ENCODE data around the gene ATXN3L. TPM values are rescaled to one million over a fixed set of nuclear protein-coding genes. Genes with fewer than 3 reads are reported as not detected.

The ATXN3L gene
- total RNA-seq, 1 experiment from 2014 or later, result not detected

GRCh38 chrX:13365161-13365560 lies 45.3 kb upstream of the ATXN3L start:
- no peak overlapping the region for H3K4me3 ChIP-seq (replicated peaks in 1 of 2; ENCODE audit: low read depth in 1 of 2, low read length in 2 of 2)
- no peaks in the 10 kb centered on the region for H3K9me3 ChIP-seq (ENCODE audit: control insufficient read depth in 1 of 2, insufficient read depth in 1 of 2, low read depth in 1 of 2, low read length in 2 of 2)
- H3K4me2 ChIP-seq (ENCODE audit: low read length), result no peak overlapping the region
- ChIA-PET POLR2A (no interaction called here), RAD21 (ENCODE audit: low non-redundant PET in 1 of 2, low total read pairs in 2 of 2, uncharacterized antibody in 2 of 2, unreplicated experiment in 2 of 2) (no interaction called here), CTCF (no interaction called here)
- no peaks in the 10 kb centered on the region for H3K27me3 ChIP-seq (ENCODE audit: insufficient read depth, low read length)
- no peak for DNase-seq (ENCODE audit: low read depth, low spot score)
- H3K36me3 ChIP-seq (ENCODE audit: control insufficient read depth in 1 of 2, insufficient read depth in 2 of 2, low read length in 2 of 2), result no peaks in the 10 kb centered on the region
- no peaks in the 10 kb centered on the region for H3K4me1 ChIP-seq (ENCODE audit: control insufficient read depth in 1 of 2, insufficient read depth in 2 of 2, low read length in 2 of 2)
- BruUV-seq (replicated peaks), result no TSS peak
- H3K79me2 ChIP-seq (ENCODE audit: insufficient read depth, low read length), result no peaks in the 10 kb centered on the region
- no peak overlapping the region for H3K9ac ChIP-seq (ENCODE audit: low read length)
- intact Hi-C loops (cut with micrococcal nuclease), result no loop called here
- H3K27ac ChIP-seq (ENCODE audit: low read depth, low read length), result no peak overlapping the region
- TF ChIP-seq JUND (IDR thresholded peaks at IDR 0.05) (no peak), SRF (IDR thresholded peaks at IDR 0.05; ENCODE audit: low read depth) (no peak), ELF1 (IDR thresholded peaks at IDR 0.05; ENCODE audit: borderline replicate concordance, low read depth) (no peak), ZNF274 (IDR thresholded peaks at IDR 0.05; ENCODE audit: low read depth, low read length) (no peak), FOSL1 (IDR thresholded peaks at IDR 0.05; ENCODE audit: low read depth) (no peak), SIN3A (IDR thresholded peaks at IDR 0.05; ENCODE audit: low read depth) (no peak), CTCF (IDR thresholded peaks at IDR 0.05 in 2 of 3, conservative IDR thresholded peaks at IDR 0.05 in 1 of 3; ENCODE audit: borderline replicate concordance in 1 of 3, insufficient read depth in 1 of 3, low read depth in 2 of 3, low read length in 2 of 3) (no peak), CEBPB (IDR thresholded peaks at IDR 0.05; ENCODE audit: low read depth) (no peak), POLR2AphosphoS5 (IDR thresholded peaks at IDR 0.05; ENCODE audit: low read depth, low read length) (no peak)
- TF ChIP-seq, protein P1, sequence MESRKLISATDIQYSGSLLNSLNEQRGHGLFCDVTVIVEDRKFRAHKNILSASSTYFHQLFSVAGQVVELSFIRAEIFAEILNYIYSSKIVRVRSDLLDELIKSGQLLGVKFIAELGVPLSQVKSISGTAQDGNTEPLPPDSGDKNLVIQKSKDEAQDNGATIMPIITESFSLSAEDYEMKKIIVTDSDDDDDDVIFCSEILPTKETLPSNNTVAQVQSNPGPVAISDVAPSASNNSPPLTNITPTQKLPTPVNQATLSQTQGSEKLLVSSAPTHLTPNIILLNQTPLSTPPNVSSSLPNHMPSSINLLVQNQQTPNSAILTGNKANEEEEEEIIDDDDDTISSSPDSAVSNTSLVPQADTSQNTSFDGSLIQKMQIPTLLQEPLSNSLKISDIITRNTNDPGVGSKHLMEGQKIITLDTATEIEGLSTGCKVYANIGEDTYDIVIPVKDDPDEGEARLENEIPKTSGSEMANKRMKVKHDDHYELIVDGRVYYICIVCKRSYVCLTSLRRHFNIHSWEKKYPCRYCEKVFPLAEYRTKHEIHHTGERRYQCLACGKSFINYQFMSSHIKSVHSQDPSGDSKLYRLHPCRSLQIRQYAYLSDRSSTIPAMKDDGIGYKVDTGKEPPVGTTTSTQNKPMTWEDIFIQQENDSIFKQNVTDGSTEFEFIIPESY (IDR thresholded peaks at IDR 0.05; ENCODE audit: extremely low read depth, insufficient replicate concordance, low read length), result no peak
- no peaks in the 10 kb centered on the region for H4K20me1 ChIP-seq (ENCODE audit: insufficient read depth)
- no peak for ATAC-seq
- H3K9me2 ChIP-seq (ENCODE audit: insufficient read depth), result no peaks in the 10 kb centered on the region
- H2AFZ ChIP-seq (ENCODE audit: low read depth, low read length, poor library complexity, severe bottlenecking), result no peak overlapping the region
